Neural cell (in vitro differentiated cells): Measurements from ENCODE around the gene NKAIN2.

Experiments
- CTCF ChIP-seq: fragments of 450-650 bp; IDR thresholded peaks from 2 replicates; pipeline ENCODE4 v1.5.1; 2014; ENCODE audit warnings: antibody characterized with exemption, mild to moderate bottlenecking, moderate library complexity; ENCODE audit not compliant: poor library complexity, severe bottlenecking
- EP300 ChIP-seq: fragments of 450-650 bp; conservative IDR thresholded peaks from 2 replicates; pipeline ENCODE4 v1.6.1; 2014; ENCODE audit warnings: antibody characterized with exemption, mild to moderate bottlenecking, moderate library complexity; ENCODE audit not compliant: poor library complexity, severe bottlenecking
- EZH2 ChIP-seq: fragments of 200-600, 300-800 bp; shearing (Covaris generic), sonication (generic); IDR thresholded peaks from 2 replicates; pipeline ENCODE4 v1.6.1; 2014; ENCODE audit warnings: antibody characterized with exemption, low read length, borderline replicate concordance, mild to moderate bottlenecking; ENCODE audit not compliant: insufficient read depth, poor library complexity, severe bottlenecking
- MXI1 ChIP-seq: fragments of 450-650 bp; conservative IDR thresholded peaks from 2 replicates; pipeline ENCODE4 v1.6.1; 2014; ENCODE audit warnings: antibody characterized with exemption, mild to moderate bottlenecking; ENCODE audit not compliant: poor library complexity, severe bottlenecking
- REST ChIP-seq: IDR thresholded peaks from 2 replicates; pipeline ENCODE4 v1.6.1; 2012; ENCODE audit warnings: borderline replicate concordance

- no peak for TF ChIP-seq CTCF
- no peak for TF ChIP-seq REST
- no peak for TF ChIP-seq EZH2
- TF ChIP-seq EP300 = no peak
- no peak for TF ChIP-seq MXI1
Measured at GRCh38 chr6:124819346-124819745, 1015.7 kb downstream of the NKAIN2 start.
